ENCODE results near the gene CLPTM1L.

- TF ChIP-seq CTCF (IDR thresholded peaks at IDR 0.05) (no peak), POLR2A (IDR thresholded peaks at IDR 0.05) (no peak)
Observed at GRCh38 chr5:1363160-1363559, 18.3 kb upstream of the CLPTM1L start.

Data from adrenal gland (tissue), 5 donors.